ENCODE results near the gene SERPINI2.

Gene SERPINI2

DNA sequence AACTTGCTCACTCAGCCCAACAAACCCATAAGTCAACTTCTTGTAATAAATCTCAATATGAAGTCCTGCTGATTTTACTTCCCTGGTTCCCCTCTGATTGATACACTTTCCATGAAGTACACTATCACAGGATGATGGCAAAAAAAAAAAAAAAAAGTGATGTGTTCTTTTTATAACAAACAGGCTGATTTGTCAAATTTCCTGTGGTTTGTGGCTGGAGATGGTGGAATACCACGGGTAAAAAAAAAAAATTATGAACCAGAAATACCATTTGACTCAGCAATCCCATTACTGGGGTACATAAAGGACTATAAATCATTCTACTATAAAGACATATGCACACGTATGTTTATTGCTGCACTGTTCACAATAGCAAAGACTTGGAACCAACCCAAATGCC lies 10.7 kb upstream of the SERPINI2 start:
- Histone ChIP-seq H3K36me3 (no peaks in the 10 kb centered on the region), H3K27ac (no peak overlapping the region), H3K9me3 (ENCODE audit: severe bottlenecking) (peaks cover 2% of the 10 kb centered on the region), H3K27me3 (ENCODE audit: insufficient read depth, low read depth, severe bottlenecking) (no peaks in the 10 kb centered on the region), H3K4me3 (ENCODE audit: low read depth, low read length) (no peak overlapping the region)
- TF ChIP-seq, protein P1, sequence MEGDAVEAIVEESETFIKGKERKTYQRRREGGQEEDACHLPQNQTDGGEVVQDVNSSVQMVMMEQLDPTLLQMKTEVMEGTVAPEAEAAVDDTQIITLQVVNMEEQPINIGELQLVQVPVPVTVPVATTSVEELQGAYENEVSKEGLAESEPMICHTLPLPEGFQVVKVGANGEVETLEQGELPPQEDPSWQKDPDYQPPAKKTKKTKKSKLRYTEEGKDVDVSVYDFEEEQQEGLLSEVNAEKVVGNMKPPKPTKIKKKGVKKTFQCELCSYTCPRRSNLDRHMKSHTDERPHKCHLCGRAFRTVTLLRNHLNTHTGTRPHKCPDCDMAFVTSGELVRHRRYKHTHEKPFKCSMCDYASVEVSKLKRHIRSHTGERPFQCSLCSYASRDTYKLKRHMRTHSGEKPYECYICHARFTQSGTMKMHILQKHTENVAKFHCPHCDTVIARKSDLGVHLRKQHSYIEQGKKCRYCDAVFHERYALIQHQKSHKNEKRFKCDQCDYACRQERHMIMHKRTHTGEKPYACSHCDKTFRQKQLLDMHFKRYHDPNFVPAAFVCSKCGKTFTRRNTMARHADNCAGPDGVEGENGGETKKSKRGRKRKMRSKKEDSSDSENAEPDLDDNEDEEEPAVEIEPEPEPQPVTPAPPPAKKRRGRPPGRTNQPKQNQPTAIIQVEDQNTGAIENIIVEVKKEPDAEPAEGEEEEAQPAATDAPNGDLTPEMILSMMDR (IDR thresholded peaks at IDR 0.05; ENCODE audit: low read depth, low read length) = no peak
- DNase-seq = no peak

GRCh38 chr3:167483708-167484475 lies 10.1 kb upstream of the SERPINI2 start:
- DNase-seq = peak; percentile 65
- TF ChIP-seq, protein P1 (IDR thresholded peaks at IDR 0.05; ENCODE audit: low read depth, low read length) = no peak
- no peak overlapping the region for H3K27ac ChIP-seq
- peaks cover 2% of the 10 kb centered on the region for H3K9me3 ChIP-seq (ENCODE audit: severe bottlenecking)
- H3K27me3 ChIP-seq (ENCODE audit: insufficient read depth, low read depth, severe bottlenecking) = no peaks in the 10 kb centered on the region
- no peak overlapping the region for H3K4me3 ChIP-seq (ENCODE audit: low read depth, low read length)
- H3K36me3 ChIP-seq = no peaks in the 10 kb centered on the region

GRCh38 chr3:167481164-167481563 lies 7.3 kb upstream of the SERPINI2 start:
- TF ChIP-seq, protein P1 (IDR thresholded peaks at IDR 0.05; ENCODE audit: low read depth, low read length) = no peak
- H3K9me3 ChIP-seq (ENCODE audit: severe bottlenecking) = peaks cover 2% of the 10 kb centered on the region
- no peak for DNase-seq

GRCh38 chr3:167480748-167481147 lies 6.9 kb upstream of the SERPINI2 start:
- no peaks in the 10 kb centered on the region for H3K27me3 ChIP-seq (ENCODE audit: insufficient read depth, low read depth, severe bottlenecking)
- peaks cover 2% of the 10 kb centered on the region for H3K9me3 ChIP-seq (ENCODE audit: severe bottlenecking)
- DNase-seq = no peak
- H3K36me3 ChIP-seq = no peaks in the 10 kb centered on the region
- H3K4me3 ChIP-seq (ENCODE audit: low read depth, low read length) = no peak overlapping the region
- H3K27ac ChIP-seq = no peak overlapping the region
- TF ChIP-seq, protein P1 (IDR thresholded peaks at IDR 0.05; ENCODE audit: low read depth, low read length) = no peak

More at GRCh38 chr3:167481164-167481563, 7.3 kb upstream of the SERPINI2 start:
- Histone ChIP-seq H3K27me3 (ENCODE audit: insufficient read depth, low read depth, severe bottlenecking) (no peaks in the 10 kb centered on the region), H3K36me3 (no peaks in the 10 kb centered on the region), H3K4me3 (ENCODE audit: low read depth, low read length) (no peak overlapping the region), H3K27ac (no peak overlapping the region)

GRCh38 chr3:167469381-167469780 lies 4.5 kb downstream of the SERPINI2 start:
- H3K4me3 ChIP-seq (ENCODE audit: low read depth, low read length) = no peak overlapping the region

More at GRCh38 chr3:167469381-167469780, 4.5 kb downstream of the SERPINI2 start:
- H3K27ac ChIP-seq = no peak overlapping the region
- H3K9me3 ChIP-seq (ENCODE audit: severe bottlenecking) = no peaks in the 10 kb centered on the region
- TF ChIP-seq, protein P1 (IDR thresholded peaks at IDR 0.05; ENCODE audit: low read depth, low read length) = no peak
- H3K27me3 ChIP-seq (ENCODE audit: insufficient read depth, low read depth, severe bottlenecking) = no peaks in the 10 kb centered on the region
- DNase-seq = no peak
- no peaks in the 10 kb centered on the region for H3K36me3 ChIP-seq

All from WERI-Rb-1 (cell line).